Endothelial cell of umbilical vein (primary cell): Measurements from ENCODE around the gene ADIPOQ.

Experiments used
- JUN ChIP-seq: IDR thresholded peaks from 2 replicates; pipeline ENCODE4 v1.6.1; 2011; ENCODE audit warnings: borderline replicate concordance, low read depth; ENCODE audit not compliant: insufficient read length, insufficient read depth
- MYC ChIP-seq: IDR thresholded peaks from one replicate; pipeline ENCODE4 v1.6.1; 2011; ENCODE audit warnings: mild to moderate bottlenecking, low read depth, low read length
- POLR2A ChIP-seq: IDR thresholded peaks from 2 replicates; pipeline ENCODE4 v1.6.1; 2012; ENCODE audit warnings: low read depth, mild to moderate bottlenecking, control low read depth, low read length
- POLR2AphosphoS5 ChIP-seq: IDR thresholded peaks from 2 replicates; pipeline ENCODE4 v1.6.1; 2012; ENCODE audit warnings: low read depth, mild to moderate bottlenecking, control low read depth, low read length, moderate library complexity; ENCODE audit not compliant: insufficient read depth
- TF ChIP-seq, protein P1 (sequence below), 2 donors: IDR thresholded peaks; 1 replicate in 1 of 2; 2 replicates in 1 of 2; pipeline ENCODE4 v1.5.1; 2011; ENCODE audit warnings: low read length in 2 of 2, mild to moderate bottlenecking in 2 of 2, moderate library complexity in 2 of 2, control low read depth in 1 of 2, inconsistent platforms in 1 of 2, low read depth in 1 of 2; ENCODE audit not compliant: insufficient read depth in 1 of 2; ENCODE audit errors: extremely low read depth in 1 of 2

DNA sequence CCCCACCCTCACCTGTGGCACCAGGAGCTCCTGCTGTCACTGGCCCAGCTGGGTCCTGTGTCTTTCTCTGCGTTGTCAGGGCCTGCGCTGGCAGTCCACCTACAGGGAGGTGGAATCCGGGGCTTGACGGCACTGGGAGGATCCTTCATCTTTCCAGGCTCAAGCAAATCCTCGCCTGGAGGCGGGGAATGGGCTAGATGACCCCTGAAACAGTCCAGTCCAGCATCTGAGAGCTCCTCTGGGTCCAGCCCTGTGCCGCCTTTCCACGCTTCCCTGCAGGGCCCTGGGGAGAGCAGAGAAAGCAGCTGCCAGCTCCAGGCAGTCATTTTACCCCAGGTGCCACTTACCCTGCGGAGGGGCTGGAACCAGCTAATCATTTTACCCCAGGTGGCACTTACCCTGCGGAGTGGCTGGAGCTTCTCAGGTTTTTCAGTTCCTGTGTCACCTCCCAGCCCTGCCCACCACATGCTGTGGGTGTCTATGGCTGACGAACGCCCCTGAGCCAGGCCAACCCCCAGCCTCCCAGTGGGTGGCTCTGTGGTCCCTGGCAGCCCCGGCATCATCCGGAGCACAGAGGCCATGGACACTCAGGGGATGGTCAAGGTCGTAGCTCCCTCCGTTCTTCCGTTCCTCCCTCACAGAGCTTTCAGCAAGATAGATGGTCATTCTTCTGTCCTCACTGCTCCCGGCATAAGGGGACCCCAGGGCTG, 17.9 kb upstream of the ADIPOQ start:
- TF ChIP-seq, protein P1, sequence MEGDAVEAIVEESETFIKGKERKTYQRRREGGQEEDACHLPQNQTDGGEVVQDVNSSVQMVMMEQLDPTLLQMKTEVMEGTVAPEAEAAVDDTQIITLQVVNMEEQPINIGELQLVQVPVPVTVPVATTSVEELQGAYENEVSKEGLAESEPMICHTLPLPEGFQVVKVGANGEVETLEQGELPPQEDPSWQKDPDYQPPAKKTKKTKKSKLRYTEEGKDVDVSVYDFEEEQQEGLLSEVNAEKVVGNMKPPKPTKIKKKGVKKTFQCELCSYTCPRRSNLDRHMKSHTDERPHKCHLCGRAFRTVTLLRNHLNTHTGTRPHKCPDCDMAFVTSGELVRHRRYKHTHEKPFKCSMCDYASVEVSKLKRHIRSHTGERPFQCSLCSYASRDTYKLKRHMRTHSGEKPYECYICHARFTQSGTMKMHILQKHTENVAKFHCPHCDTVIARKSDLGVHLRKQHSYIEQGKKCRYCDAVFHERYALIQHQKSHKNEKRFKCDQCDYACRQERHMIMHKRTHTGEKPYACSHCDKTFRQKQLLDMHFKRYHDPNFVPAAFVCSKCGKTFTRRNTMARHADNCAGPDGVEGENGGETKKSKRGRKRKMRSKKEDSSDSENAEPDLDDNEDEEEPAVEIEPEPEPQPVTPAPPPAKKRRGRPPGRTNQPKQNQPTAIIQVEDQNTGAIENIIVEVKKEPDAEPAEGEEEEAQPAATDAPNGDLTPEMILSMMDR (IDR thresholded peaks at IDR 0.05; ENCODE audit: extremely low read depth in 1 of 2, insufficient read depth in 1 of 2, low read depth in 1 of 2, low read length in 2 of 2) = no peak
- TF ChIP-seq MYC = no peak
- no peak for TF ChIP-seq POLR2A
- no peak for TF ChIP-seq JUN
- no peak for TF ChIP-seq POLR2AphosphoS5
